SK-N-MC (cell line): Measurements from ENCODE around the gene TOM1.
"Not testable (repeated sequence)": the region's sequence is repeated elsewhere in the genome, so short reads cannot be mapped to it uniquely, and the experiment has no call there.

Experiments
- EZH2 ChIP-seq: fragments of 200-600 bp; sonication (generic); IDR thresholded peaks from one replicate; pipeline ENCODE4 v1.6.1; 2017; ENCODE audit warnings: antibody characterized with exemption
- FOXP2 ChIP-seq: optimal IDR thresholded peaks from 2 replicates; pipeline ENCODE3; 2011; ENCODE audit warnings: mild to moderate bottlenecking, moderate library complexity; ENCODE audit not compliant: insufficient read depth; ENCODE audit errors: extremely low read length, control extremely low read depth
- POLR2AphosphoS5 ChIP-seq: IDR thresholded peaks from 2 replicates; pipeline ENCODE4 v1.6.1; 2012; ENCODE audit warnings: mild to moderate bottlenecking, low read depth, low read length, borderline replicate concordance

GRCh38 chr22:35396622-35397021 lies 96.9 kb downstream of the TOM1 start:
- TF ChIP-seq POLR2AphosphoS5, EZH2, FOXP2: not testable (repeated sequence)
